ENCODE measurements around the gene PHF23.

Gene PHF23

GRCh38 chr17:7190276-7190917, 48.9 kb downstream of the PHF23 start:
- no peak overlapping the region for H3K27ac Mint-ChIP-seq
- H3K4me1 Mint-ChIP-seq (ENCODE audit: low read depth), result no peaks in the 10 kb centered on the region
- no peak overlapping the region for H3K4me3 Mint-ChIP-seq
- no peaks in the 10 kb centered on the region for H3K9me3 Mint-ChIP-seq
- H3K27me3 Mint-ChIP-seq, result no peaks in the 10 kb centered on the region
- no peaks in the 10 kb centered on the region for H3K36me3 Mint-ChIP-seq (ENCODE audit: low read depth)

- Mint-ChIP-seq H3K4me3 (no peak overlapping the region), H3K9me3 (no peaks in the 10 kb centered on the region), H3K27me3 (no peaks in the 10 kb centered on the region), H3K36me3 (ENCODE audit: low read depth) (no peaks in the 10 kb centered on the region), H3K27ac (no peak overlapping the region), H3K4me1 (ENCODE audit: low read depth) (no peaks in the 10 kb centered on the region)
Measured at GRCh38 chr17:7186241-7186640, 53.0 kb downstream of the PHF23 start.
